ENCODE measurements around the gene KLHL24. TPM values are rescaled to one million over a fixed set of nuclear protein-coding genes. Genes with fewer than 3 reads are reported as not detected.

KLHL24 gene
- total RNA-seq = 10 to 100 TPM; 10.2 to 92.1 (median 19.9) TPM

- intact Hi-C loops (cut with DNase I) = no loop called here
- no peaks in the 10 kb centered on the region for H3K9me3 ChIP-seq
- peak within 1 kb of the TSS; percentile 98 to 100 (median 100) for H3K27ac ChIP-seq
- H3K4me3 ChIP-seq = peak within 1 kb of the TSS; percentile 77 to 99 (median 93)
- 0% methylated on average over 12 to 17 of the region's 76 CpGs for WGBS, 2 donors
- TF ChIP-seq POLR2A (IDR thresholded peaks at IDR 0.05) = peak in 3 of 4 donors; percentile 99 to 100 (median 99)
- TF ChIP-seq CTCF (IDR thresholded peaks at IDR 0.05) = no peak
- peak; percentile 55 for DNase-seq
- peaks cover 0 to 32% (median 15%) of the 10 kb centered on the region in 3 donors for H3K4me1 ChIP-seq
- no peaks in the 10 kb centered on the region for H3K36me3 ChIP-seq
- no peaks in the 10 kb centered on the region for H3K27me3 ChIP-seq
Measured at GRCh38 chr3:183635431-183636220, at the start of gene KLHL24. Gene KLHL24, plus strand, starts transcription at chr3:183635623. Its CDS starts 14,734 bp downstream, at chr3:183650357.

- Histone ChIP-seq H3K27ac (no peak overlapping the region), H3K36me3 (no peaks in the 10 kb centered on the region), H3K9me3 (no peaks in the 10 kb centered on the region), H3K27me3 (no peaks in the 10 kb centered on the region), H3K4me3 (no peak overlapping the region), H3K4me1 (peaks cover 0 to 31% (median 16%) of the 10 kb centered on the region in 3 donors)
- WGBS, 2 donors = 49 to 56% methylated on average over 5 of the region's 5 CpGs
- DNase-seq = no peak
- no peak for TF ChIP-seq POLR2A (IDR thresholded peaks at IDR 0.05)
- TF ChIP-seq CTCF (IDR thresholded peaks at IDR 0.05) = no peak
- intact Hi-C loops (cut with DNase I) = no loop called here
Measured at GRCh38 chr3:183586477-183586876, 48.9 kb upstream of the KLHL24 start.

GRCh38 chr3:183587336-183587735 is 48.1 kb upstream of the KLHL24 start:
- intact Hi-C loops (cut with DNase I) = no loop called here
- WGBS, 2 donors = 71 to 73% methylated on average over 2 of the region's 2 CpGs
- DNase-seq = no peak
- Histone ChIP-seq H3K4me1 (peaks cover 0 to 31% (median 16%) of the 10 kb centered on the region in 3 donors), H3K27me3 (no peaks in the 10 kb centered on the region), H3K27ac (no peak overlapping the region), H3K9me3 (no peaks in the 10 kb centered on the region), H3K36me3 (no peaks in the 10 kb centered on the region), H3K4me3 (no peak overlapping the region)
- no peak for TF ChIP-seq CTCF (IDR thresholded peaks at IDR 0.05)
- TF ChIP-seq POLR2A (IDR thresholded peaks at IDR 0.05) = no peak

GRCh38 chr3:183590442-183590841 is 45.0 kb upstream of the KLHL24 start:
- Histone ChIP-seq H3K36me3 (no peaks in the 10 kb centered on the region), H3K27me3 (no peaks in the 10 kb centered on the region), H3K9me3 (no peaks in the 10 kb centered on the region), H3K4me3 (no peak overlapping the region), H3K27ac (no peak overlapping the region), H3K4me1 (peaks cover 0 to 7% (median 3%) of the 10 kb centered on the region in 3 donors)
- no peak for TF ChIP-seq POLR2A (IDR thresholded peaks at IDR 0.05)
- no peak for TF ChIP-seq CTCF (IDR thresholded peaks at IDR 0.05)
- intact Hi-C loops (cut with DNase I) = no loop called here
- no peak for DNase-seq
- WGBS, 2 donors = 83 to 95% methylated on average over 2 to 6 of the region's 6 CpGs

- H3K4me3 ChIP-seq = no peak overlapping the region
- WGBS, 2 donors = 38 to 49% methylated on average over 6 of the region's 6 CpGs
- peak in 1 of 6 experiments; percentile 15 for TF ChIP-seq CTCF (IDR thresholded peaks at IDR 0.05)
- TF ChIP-seq POLR2A (IDR thresholded peaks at IDR 0.05) = no peak
- no peaks in the 10 kb centered on the region for H3K9me3 ChIP-seq
- H3K27me3 ChIP-seq = no peaks in the 10 kb centered on the region
- H3K36me3 ChIP-seq = no peaks in the 10 kb centered on the region
- DNase-seq = no peak
- intact Hi-C loops (cut with DNase I) = no loop called here
- H3K27ac ChIP-seq = no peak overlapping the region
- peaks cover 0 to 2% (median under 1%) of the 10 kb centered on the region in 3 donors for H3K4me1 ChIP-seq
Measured at GRCh38 chr3:183591881-183592521, 43.4 kb upstream of the KLHL24 start.

Measured in esophagus squamous epithelium (tissue), 5 donors.